Trophoblast cell (in vitro differentiated cells and primary cell): ENCODE data around the gene CCDC188.

Experiments used
- DNase-seq, 2 donors: peaks; one replicate each; pipeline ENCODE4 v3.0.0-alpha.2; 2016
- H2AFZ ChIP-seq: 2 replicates; pipeline ENCODE4 v1.6.1; 2013; ENCODE audit warnings: low read length, moderate library complexity, mild to moderate bottlenecking; ENCODE audit not compliant: insufficient read depth, poor library complexity
- H2AK5ac ChIP-seq: 2 replicates; pipeline ENCODE4 v1.6.1; 2013; ENCODE audit warnings: mild to moderate bottlenecking, low read length
- H2BK120ac ChIP-seq: 2 replicates; pipeline ENCODE4 v1.6.1; 2013; ENCODE audit warnings: low read length, mild to moderate bottlenecking, moderate library complexity; ENCODE audit not compliant: insufficient read depth, poor library complexity
- H2BK12ac ChIP-seq: 2 replicates; pipeline ENCODE4 v1.6.1; 2013; ENCODE audit warnings: mild to moderate bottlenecking, low read length, moderate library complexity
- H2BK5ac ChIP-seq: 2 replicates; pipeline ENCODE4 v1.6.1; 2013; ENCODE audit warnings: low read length, low read depth, moderate library complexity, mild to moderate bottlenecking; ENCODE audit not compliant: poor library complexity
- H3K14ac ChIP-seq: 2 replicates; pipeline ENCODE4 v1.6.1; 2013; ENCODE audit warnings: mild to moderate bottlenecking, low read length
- H3K18ac ChIP-seq: 2 replicates; pipeline ENCODE4 v1.6.1; 2013; ENCODE audit warnings: mild to moderate bottlenecking, low read length
- H3K23ac ChIP-seq: 2 replicates; pipeline ENCODE4 v1.6.1; 2013; ENCODE audit warnings: low read length
- H3K27ac ChIP-seq: 2 replicates; pipeline ENCODE4 v1.5.1; 2013; ENCODE audit warnings: low read depth, mild to moderate bottlenecking, inconsistent platforms, low read length, moderate library complexity
- H3K27me3 ChIP-seq: 2 replicates; pipeline ENCODE4 v1.6.1; 2013; ENCODE audit warnings: inconsistent platforms, mild to moderate bottlenecking, low read length, moderate library complexity; ENCODE audit not compliant: insufficient read depth
- H3K36me3 ChIP-seq, 2 experiments: 1 replicate in 1 of 2; 2 replicates in 1 of 2; pipeline ENCODE4 v1.6.1; 2013; ENCODE audit warnings: low read length in 2 of 2, mild to moderate bottlenecking in 2 of 2, moderate library complexity in 1 of 2; ENCODE audit not compliant: insufficient read depth in 2 of 2, control insufficient read depth in 1 of 2
- H3K4ac ChIP-seq: 2 replicates; pipeline ENCODE4 v1.6.1; 2013; ENCODE audit warnings: low read depth, mild to moderate bottlenecking, low read length, moderate library complexity
- H3K4me1 ChIP-seq, 2 experiments: 1 replicate in 1 of 2; 2 replicates in 1 of 2; pipeline ENCODE4 v1.6.1; 2013; ENCODE audit warnings: low read length in 2 of 2, mild to moderate bottlenecking in 2 of 2, moderate library complexity in 1 of 2; ENCODE audit not compliant: insufficient read depth in 2 of 2, control insufficient read depth in 1 of 2
- H3K4me2 ChIP-seq: 2 replicates; pipeline ENCODE4 v1.6.1; 2013; ENCODE audit warnings: inconsistent platforms, mild to moderate bottlenecking, low read length, moderate library complexity
- H3K4me3 ChIP-seq: 2 replicates; pipeline ENCODE4 v1.5.1; 2013; ENCODE audit warnings: mild to moderate bottlenecking, low read depth, low read length, inconsistent platforms
- H3K79me1 ChIP-seq: one replicate; pipeline ENCODE4 v1.6.1; 2013; ENCODE audit warnings: low read length
- H3K79me2 ChIP-seq: 2 replicates; pipeline ENCODE4 v1.6.1; 2013; ENCODE audit warnings: low read length, mild to moderate bottlenecking; ENCODE audit not compliant: control insufficient read depth, insufficient read depth, poor library complexity
- H3K9ac ChIP-seq: 2 replicates; pipeline ENCODE4 v1.6.1; 2013; ENCODE audit warnings: mild to moderate bottlenecking, low read length
- H3K9me3 ChIP-seq: 2 replicates; pipeline ENCODE4 v1.6.1; 2013; ENCODE audit warnings: low read depth, mild to moderate bottlenecking, control low read depth, inconsistent platforms, low read length; ENCODE audit not compliant: insufficient read depth
- H4K12ac ChIP-seq: 2 replicates; pipeline ENCODE4 v1.6.1; 2013; ENCODE audit warnings: low read depth, mild to moderate bottlenecking, low read length, moderate library complexity
- H4K8ac ChIP-seq: 2 replicates; pipeline ENCODE4 v1.6.1; 2013; ENCODE audit warnings: low read depth, mild to moderate bottlenecking, low read length, moderate library complexity
- H4K91ac ChIP-seq: one replicate; pipeline ENCODE4 v1.6.1; 2013; ENCODE audit warnings: low read depth, mild to moderate bottlenecking, low read length, moderate library complexity
- WGBS: extraction: QIAGEN DNeasy Blood & Tissue Kit; methylation state at CpG from one replicate; pipeline ENCODE4 v1.1.7; 2013; ENCODE audit warnings: missing lambda C conversion rate; ENCODE audit not compliant: insufficient read length, insufficient coverage; ENCODE audit errors: extremely low coverage; 5-methylcytosine and 5-hydroxymethylcytosine counted together

The CCDC188 gene

DNA sequence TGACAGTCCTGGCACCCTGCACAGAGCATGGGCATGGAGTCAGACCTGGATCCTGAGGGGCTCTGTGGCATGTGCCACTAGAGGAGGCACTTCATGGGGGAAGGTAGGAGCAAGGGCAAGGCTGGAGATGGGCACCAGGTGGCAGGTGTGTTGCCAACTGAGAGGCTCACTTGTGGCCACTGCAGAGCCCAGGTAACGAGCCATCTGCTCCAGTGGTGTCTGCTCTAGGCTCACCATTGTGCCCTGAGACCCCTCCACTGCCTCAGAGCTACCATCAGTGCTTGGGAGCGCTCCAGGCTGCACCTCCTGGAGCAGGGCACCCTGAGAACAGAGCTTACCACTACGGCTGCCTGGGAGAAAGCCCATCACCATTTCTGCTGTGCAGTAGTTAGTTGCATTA, 20.5 kb downstream of the CCDC188 start:
- peaks cover 25 to 26% of the 10 kb centered on the region in 2 experiments for H3K36me3 ChIP-seq
- peak overlapping the region; percentile 56 for H4K12ac ChIP-seq
- no peak overlapping the region for H2BK120ac ChIP-seq
- H3K23ac ChIP-seq: no peak overlapping the region
- H3K14ac ChIP-seq: no peak overlapping the region
- no peaks in the 10 kb centered on the region for H3K9me3 ChIP-seq
- H2BK12ac ChIP-seq: no peak overlapping the region
- peaks cover 6% of the 10 kb centered on the region for H3K79me2 ChIP-seq
- H2BK5ac ChIP-seq: no peak overlapping the region
- no peak overlapping the region for H3K9ac ChIP-seq
- H3K79me1 ChIP-seq: peaks cover 5% of the 10 kb centered on the region
- no peak overlapping the region for H3K27ac ChIP-seq
- WGBS: no CpG with 5 or more reads among the region's 3 CpGs
- no peak overlapping the region for H4K91ac ChIP-seq
- no peak overlapping the region for H3K18ac ChIP-seq
- H3K4ac ChIP-seq: no peak overlapping the region
- H2AFZ ChIP-seq: no peak overlapping the region
- no peak overlapping the region for H3K4me2 ChIP-seq
- no peaks in the 10 kb centered on the region for H3K27me3 ChIP-seq
- H2AK5ac ChIP-seq: no peak overlapping the region
- H3K4me1 ChIP-seq: peaks cover 8 to 14% of the 10 kb centered on the region in 2 experiments
- H4K8ac ChIP-seq: peak overlapping the region; percentile 80
- H3K4me3 ChIP-seq: no peak overlapping the region
- DNase-seq: no peak

DNA sequence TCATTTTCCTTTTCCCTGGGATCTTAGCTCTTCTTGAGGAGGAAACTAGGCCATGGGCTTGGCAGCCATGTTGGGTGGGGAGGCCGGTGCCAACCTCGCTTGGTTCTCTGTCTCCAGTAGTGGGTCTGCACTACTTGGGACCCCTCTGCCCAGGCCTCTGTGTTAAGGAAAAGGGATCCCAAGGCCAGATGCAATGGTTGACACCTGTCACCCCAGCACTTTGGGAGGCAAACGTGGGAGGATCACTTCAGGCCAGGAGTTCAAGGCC, 21.2 kb downstream of the CCDC188 start:
- Histone ChIP-seq H3K36me3 (peaks cover 31 to 32% of the 10 kb centered on the region in 2 experiments), H4K12ac (no peak overlapping the region), H3K79me2 (peaks cover 6% of the 10 kb centered on the region), H3K14ac (no peak overlapping the region), H2AK5ac (no peak overlapping the region), H3K4ac (no peak overlapping the region), H3K9ac (no peak overlapping the region), H3K4me3 (no peak overlapping the region), H3K79me1 (peaks cover 5% of the 10 kb centered on the region), H4K91ac (no peak overlapping the region), H4K8ac (no peak overlapping the region), H3K9me3 (no peaks in the 10 kb centered on the region), H2BK5ac (no peak overlapping the region), H2BK12ac (no peak overlapping the region), H3K4me2 (no peak overlapping the region), H2BK120ac (no peak overlapping the region), H3K27ac (no peak overlapping the region), H3K27me3 (no peaks in the 10 kb centered on the region), H3K4me1 (peaks cover 8 to 14% of the 10 kb centered on the region in 2 experiments), H3K18ac (no peak overlapping the region), H3K23ac (no peak overlapping the region), H2AFZ (no peak overlapping the region)
- WGBS: no CpG with 5 or more reads among the region's 3 CpGs
- no peak for DNase-seq

DNA sequence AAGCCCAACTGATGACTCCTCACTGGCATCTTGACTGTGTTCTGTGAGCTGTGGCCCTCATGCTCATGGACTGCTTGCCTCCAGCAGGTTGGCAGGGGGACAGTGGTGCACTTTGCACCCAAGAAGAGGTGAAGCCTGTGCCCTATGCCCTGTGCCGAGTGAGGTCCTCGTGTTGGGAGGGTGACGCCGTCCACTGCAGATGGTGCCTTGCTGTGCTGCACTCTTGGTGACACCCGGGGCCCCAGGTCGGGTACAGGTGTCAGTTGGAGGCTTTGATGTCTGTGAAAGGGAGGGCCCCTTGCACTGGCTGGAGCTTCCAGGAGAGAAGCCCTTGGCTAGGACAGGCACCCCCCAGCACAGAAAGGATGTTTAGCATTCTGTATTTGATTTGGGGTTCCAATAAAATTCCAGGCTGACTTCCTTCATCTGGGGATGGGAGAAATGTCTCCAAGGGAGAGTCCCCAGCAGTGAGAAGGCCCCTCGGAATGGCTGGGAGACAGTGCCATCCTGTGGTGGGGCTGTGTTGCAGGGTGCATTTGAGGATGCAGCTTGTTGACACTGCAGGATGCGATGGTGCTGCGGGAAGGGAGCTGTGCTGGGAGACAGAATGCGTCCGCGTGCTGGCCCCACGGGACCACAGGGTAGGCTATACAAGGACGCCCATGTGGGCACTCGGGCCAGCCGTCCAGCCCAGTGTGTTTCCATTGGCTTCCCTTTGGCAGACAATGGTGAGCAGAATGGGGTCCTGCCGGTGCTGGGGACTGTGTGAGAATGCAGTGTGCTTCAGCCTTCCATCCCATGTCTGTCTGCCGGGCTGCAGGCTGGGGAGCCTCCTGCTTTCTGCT, 21.7 kb downstream of the CCDC188 start:
- Histone ChIP-seq H3K4me2 (no peak overlapping the region), H3K4me1 (peaks cover 8 to 14% of the 10 kb centered on the region in 2 experiments), H2AFZ (no peak overlapping the region), H3K4me3 (no peak overlapping the region), H3K23ac (no peak overlapping the region), H4K8ac (no peak overlapping the region), H3K4ac (no peak overlapping the region), H3K79me1 (peaks cover 5% of the 10 kb centered on the region), H2BK5ac (no peak overlapping the region), H2BK120ac (no peak overlapping the region), H3K9me3 (no peaks in the 10 kb centered on the region), H3K79me2 (peaks cover 6% of the 10 kb centered on the region), H4K12ac (no peak overlapping the region), H3K14ac (no peak overlapping the region), H3K36me3 (peaks cover 37 to 38% of the 10 kb centered on the region in 2 experiments), H3K27ac (no peak overlapping the region), H4K91ac (no peak overlapping the region), H3K18ac (no peak overlapping the region), H3K9ac (no peak overlapping the region), H2BK12ac (no peak overlapping the region), H3K27me3 (no peaks in the 10 kb centered on the region), H2AK5ac (no peak overlapping the region)
- WGBS: no CpG with 5 or more reads among the region's 18 CpGs
- peak; percentile 24 to 58 for DNase-seq

DNA sequence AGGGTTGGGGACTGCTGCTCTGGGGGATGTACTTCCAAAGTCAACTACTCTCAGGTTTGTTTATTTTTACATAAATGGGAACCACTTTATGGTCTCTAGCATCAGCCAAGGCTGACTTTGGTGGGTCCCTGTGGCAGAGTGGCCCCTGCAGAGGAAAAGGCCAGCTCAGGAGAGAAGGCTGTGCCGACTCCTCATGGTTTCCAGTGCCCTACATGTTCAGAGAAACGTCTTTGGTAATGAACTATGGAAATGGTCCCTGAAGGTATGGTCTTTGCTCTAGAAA, 22.3 kb downstream of the CCDC188 start:
- Histone ChIP-seq H4K12ac (no peak overlapping the region), H3K4me1 (peaks cover 8 to 9% of the 10 kb centered on the region in 2 experiments), H3K27ac (no peak overlapping the region), H3K9ac (no peak overlapping the region), H3K14ac (no peak overlapping the region), H4K8ac (no peak overlapping the region), H3K4me3 (no peak overlapping the region), H4K91ac (no peak overlapping the region), H2BK5ac (no peak overlapping the region), H3K4me2 (no peak overlapping the region), H3K27me3 (no peaks in the 10 kb centered on the region), H3K36me3 (peaks cover 43% of the 10 kb centered on the region in 2 experiments), H2BK12ac (no peak overlapping the region), H2BK120ac (no peak overlapping the region), H3K79me1 (peaks cover 5% of the 10 kb centered on the region), H2AFZ (no peak overlapping the region), H2AK5ac (no peak overlapping the region), H3K79me2 (peaks cover 6% of the 10 kb centered on the region), H3K18ac (no peak overlapping the region), H3K23ac (no peak overlapping the region), H3K9me3 (no peaks in the 10 kb centered on the region), H3K4ac (no peak overlapping the region)
- DNase-seq: no peak
- no CpG with 5 or more reads among the region's 2 CpGs for WGBS
